Fibroblast of lung (primary cell): ENCODE measurements around the gene DDAH2. TPM values are rescaled to one million over a fixed set of nuclear protein-coding genes. Genes with fewer than 3 reads are reported as not detected.
A peak's percentile ranks its signal among the peaks of the same experiment; 100 is the strongest.

Experiments
- DNase-seq, 2 donors: peaks; one replicate each; pipeline versions ENCODE4 v3.0.0 to v3.0.0-alpha.2; 2010; ENCODE audit warnings: low read depth in 2 of 2
- H2AFZ ChIP-seq: 2 replicates; pipeline ENCODE4 v1.5.1; 2012; ENCODE audit warnings: low read length, control low read depth, inconsistent platforms
- H3K27ac ChIP-seq: 2 replicates; pipeline ENCODE4 v1.5.1; 2011; ENCODE audit warnings: low read length, control low read depth; ENCODE audit not compliant: insufficient read depth
- H3K27me3 ChIP-seq: 2 replicates; pipeline ENCODE4 v1.5.1; 2011; ENCODE audit warnings: mild to moderate bottlenecking, low read length; ENCODE audit not compliant: control insufficient read depth, insufficient read depth
- H3K36me3 ChIP-seq: 2 replicates; pipeline ENCODE4 v1.5.1; 2011; ENCODE audit warnings: low read length; ENCODE audit not compliant: control insufficient read depth, insufficient read depth
- H3K4me1 ChIP-seq: 2 replicates; pipeline ENCODE4 v1.5.1; 2011; ENCODE audit warnings: low read length; ENCODE audit not compliant: control insufficient read depth, insufficient read depth; ENCODE audit errors: extremely low read depth
- H3K4me2 ChIP-seq: 2 replicates; pipeline ENCODE4 v1.5.1; 2011; ENCODE audit warnings: low read length, control low read depth; ENCODE audit not compliant: insufficient read depth; ENCODE audit errors: extremely low read depth
- H3K4me3 ChIP-seq, 4 experiments: fragments of 200-600 bp in 1 of 4; sonication (generic) in 1 of 4; replicated peaks in 1 of 4; 2 replicates each; pipeline ENCODE4 v1.5.1; 2011 to 2016; ENCODE audit warnings: low read length in 4 of 4, low read depth in 3 of 4, mild to moderate bottlenecking in 3 of 4, control low read depth in 2 of 4, inconsistent platforms in 1 of 4, mixed read lengths in 1 of 4; ENCODE audit not compliant: insufficient read depth in 1 of 4; ENCODE audit errors: control extremely low read depth in 1 of 4
- H3K79me2 ChIP-seq: 2 replicates; pipeline ENCODE4 v1.5.1; 2012; ENCODE audit warnings: mild to moderate bottlenecking, low read length, inconsistent platforms; ENCODE audit not compliant: control insufficient read depth, insufficient read depth
- H3K9ac ChIP-seq: 2 replicates; pipeline ENCODE4 v1.5.1; 2011; ENCODE audit warnings: mild to moderate bottlenecking, low read length, control low read depth; ENCODE audit not compliant: insufficient read depth
- H3K9me3 ChIP-seq: 2 replicates; pipeline ENCODE4 v1.5.1; 2012; ENCODE audit warnings: low read depth, low read length; ENCODE audit not compliant: control insufficient read depth, insufficient read depth
- H4K20me1 ChIP-seq: 2 replicates; pipeline ENCODE4 v1.5.1; 2011; ENCODE audit warnings: low read length; ENCODE audit not compliant: control insufficient read depth, insufficient read depth; ENCODE audit errors: extremely low read depth
- EZH2 ChIP-seq: IDR thresholded peaks from 2 replicates; pipeline ENCODE4 v1.5.1; 2012; ENCODE audit warnings: low read length, control low read depth, mild to moderate bottlenecking; ENCODE audit errors: missing control alignments
- polyA plus RNA-seq, 2 donors: library from polyadenylated mRNA; depleted of rRNA in 1 of 2; stranded (reverse) in 1 of 2; unstranded in 1 of 2; fragments of >200 nt; gene quantifications; 2 replicates each; pipeline ENCODE4 v1.2.1, GENCODE V29; 2011 to 2012; ENCODE audit warnings: missing spikeins in 1 of 2
- total RNA-seq: library from RNA; depleted of rRNA; stranded (reverse); fragments of >200 nt; gene quantifications from 2 replicates; pipeline ENCODE4 v1.2.1, GENCODE V29; 2014
- TF ChIP-seq, protein P1 (sequence below), 2 donors: IDR thresholded peaks in 1 of 2; conservative IDR thresholded peaks in 1 of 2; 1 replicate in 1 of 2; 2 replicates in 1 of 2; pipeline ENCODE4 v1.5.1; 2011 to 2012; ENCODE audit warnings: low read length in 2 of 2, control low read depth in 1 of 2, inconsistent platforms in 1 of 2, low read depth in 1 of 2, mild to moderate bottlenecking in 1 of 2

Gene DDAH2
- total and polyA plus RNA-seq, 2 donors (not counting 1 experiment from before 2014, with no cell fraction given) = 42.5 to 119 TPM

- peak; percentile 72 to 79 for DNase-seq
- peak within 1 kb of the TSS; percentile 16 for H3K9ac ChIP-seq
- no peaks in the 10 kb centered on the region for H3K27me3 ChIP-seq
- no peaks in the 10 kb centered on the region for H3K9me3 ChIP-seq
- no peaks in the 10 kb centered on the region for H4K20me1 ChIP-seq
- no peaks in the 10 kb centered on the region for H3K79me2 ChIP-seq
- peaks cover 11% of the 10 kb centered on the region for H3K36me3 ChIP-seq
- peak within 1 kb of the TSS; percentile 43 for H3K27ac ChIP-seq
- H3K4me3 ChIP-seq = no peak within 1 kb of the TSS
- H2AFZ ChIP-seq = no peak within 1 kb of the TSS
- H3K4me1 ChIP-seq = peaks cover 7% of the 10 kb centered on the region
- H3K4me2 ChIP-seq = peak within 1 kb of the TSS; percentile 44
- no peak for TF ChIP-seq EZH2
- TF ChIP-seq, protein P1, sequence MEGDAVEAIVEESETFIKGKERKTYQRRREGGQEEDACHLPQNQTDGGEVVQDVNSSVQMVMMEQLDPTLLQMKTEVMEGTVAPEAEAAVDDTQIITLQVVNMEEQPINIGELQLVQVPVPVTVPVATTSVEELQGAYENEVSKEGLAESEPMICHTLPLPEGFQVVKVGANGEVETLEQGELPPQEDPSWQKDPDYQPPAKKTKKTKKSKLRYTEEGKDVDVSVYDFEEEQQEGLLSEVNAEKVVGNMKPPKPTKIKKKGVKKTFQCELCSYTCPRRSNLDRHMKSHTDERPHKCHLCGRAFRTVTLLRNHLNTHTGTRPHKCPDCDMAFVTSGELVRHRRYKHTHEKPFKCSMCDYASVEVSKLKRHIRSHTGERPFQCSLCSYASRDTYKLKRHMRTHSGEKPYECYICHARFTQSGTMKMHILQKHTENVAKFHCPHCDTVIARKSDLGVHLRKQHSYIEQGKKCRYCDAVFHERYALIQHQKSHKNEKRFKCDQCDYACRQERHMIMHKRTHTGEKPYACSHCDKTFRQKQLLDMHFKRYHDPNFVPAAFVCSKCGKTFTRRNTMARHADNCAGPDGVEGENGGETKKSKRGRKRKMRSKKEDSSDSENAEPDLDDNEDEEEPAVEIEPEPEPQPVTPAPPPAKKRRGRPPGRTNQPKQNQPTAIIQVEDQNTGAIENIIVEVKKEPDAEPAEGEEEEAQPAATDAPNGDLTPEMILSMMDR (conservative IDR thresholded peaks at IDR 0.05 in 1 of 2, IDR thresholded peaks at IDR 0.05 in 1 of 2; ENCODE audit: low read depth in 1 of 2, low read length in 2 of 2) = no peak
Observed at GRCh38 chr6:31776989-31777666, 48.0 kb upstream of the DDAH2 start, which contains the start of gene VWA7. VWA7 (minus strand) TSS chr6:31777328; CDS start chr6:31776779, 549 bp downstream.

DNA sequence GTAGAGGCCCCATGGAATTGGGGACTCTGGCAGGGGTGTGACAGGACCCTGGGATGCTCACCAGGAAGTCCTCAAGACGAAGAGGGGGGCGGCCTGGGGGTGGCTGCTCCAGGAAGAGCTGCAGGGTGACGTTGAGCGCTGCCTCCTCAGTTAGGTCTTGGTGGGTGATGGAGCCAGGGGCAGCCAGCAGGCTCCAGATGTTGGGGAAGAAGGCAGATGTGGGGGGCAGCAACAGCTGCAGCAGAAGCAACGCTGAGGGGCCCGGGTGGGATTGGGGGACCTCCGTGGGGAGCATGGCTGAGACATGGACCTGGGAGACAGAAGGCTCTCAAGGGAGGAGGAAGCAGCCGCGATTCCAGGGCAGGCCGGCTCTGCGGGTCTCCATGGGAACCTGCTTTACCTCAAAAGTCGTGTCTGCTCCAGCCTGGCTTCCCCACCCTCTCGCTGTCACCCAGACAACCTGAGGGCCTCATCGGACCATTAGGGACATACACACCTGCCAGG is 47.4 kb upstream of the DDAH2 start:
- Histone ChIP-seq H3K9me3 (no peaks in the 10 kb centered on the region), H3K4me3 (no peak overlapping the region), H3K36me3 (peaks cover 8% of the 10 kb centered on the region), H3K79me2 (no peaks in the 10 kb centered on the region), H3K4me1 (peaks cover 7% of the 10 kb centered on the region), H2AFZ (no peak overlapping the region), H3K27me3 (no peaks in the 10 kb centered on the region), H4K20me1 (no peaks in the 10 kb centered on the region), H3K27ac (peak overlapping the region; percentile 43), H3K4me2 (no peak overlapping the region), H3K9ac (no peak overlapping the region)
- no peak for TF ChIP-seq EZH2
- no peak for DNase-seq

GRCh38 chr6:31775633-31776484 is 46.8 kb upstream of the DDAH2 start:
- H3K4me2 ChIP-seq = no peak overlapping the region
- H3K79me2 ChIP-seq = no peaks in the 10 kb centered on the region
- no peak for DNase-seq
- TF ChIP-seq, protein P1 (conservative IDR thresholded peaks at IDR 0.05 in 1 of 2, IDR thresholded peaks at IDR 0.05 in 1 of 2; ENCODE audit: low read depth in 1 of 2, low read length in 2 of 2) = no peak
- no peak for TF ChIP-seq EZH2
- no peak overlapping the region for H3K9ac ChIP-seq
- H4K20me1 ChIP-seq = no peaks in the 10 kb centered on the region
- H3K9me3 ChIP-seq = no peaks in the 10 kb centered on the region
- H2AFZ ChIP-seq = no peak overlapping the region
- no peak overlapping the region for H3K4me3 ChIP-seq
- no peaks in the 10 kb centered on the region for H3K27me3 ChIP-seq
- H3K27ac ChIP-seq = no peak overlapping the region
- H3K4me1 ChIP-seq = peaks cover 7% of the 10 kb centered on the region
- peaks cover 8% of the 10 kb centered on the region for H3K36me3 ChIP-seq
